ENCODE measurements around the gene CLDN6.

Gene CLDN6

DNA sequence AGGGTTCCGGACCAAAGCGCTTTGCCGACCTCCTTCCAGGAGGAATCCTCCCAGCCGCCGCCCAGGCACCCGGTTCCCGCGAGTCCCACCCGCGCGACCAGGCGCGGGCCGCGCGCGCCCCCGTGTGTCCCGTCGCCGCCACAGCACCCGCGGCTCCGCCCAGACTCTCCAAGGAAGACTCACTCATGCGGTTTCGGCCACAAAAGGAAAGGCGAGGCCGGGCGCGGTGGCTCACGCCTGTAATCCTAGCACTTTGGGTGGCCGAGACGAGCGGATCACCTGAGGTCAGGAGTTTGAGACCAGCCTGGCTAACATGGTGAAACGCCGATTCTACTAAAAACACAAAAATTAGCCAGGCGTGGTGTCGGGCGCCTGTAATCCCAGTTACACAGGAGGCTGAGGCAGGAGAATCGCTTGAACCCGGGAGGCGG is 34.3 kb downstream of the CLDN6 start:
- DNase-seq = peak; percentile 71

DNA sequence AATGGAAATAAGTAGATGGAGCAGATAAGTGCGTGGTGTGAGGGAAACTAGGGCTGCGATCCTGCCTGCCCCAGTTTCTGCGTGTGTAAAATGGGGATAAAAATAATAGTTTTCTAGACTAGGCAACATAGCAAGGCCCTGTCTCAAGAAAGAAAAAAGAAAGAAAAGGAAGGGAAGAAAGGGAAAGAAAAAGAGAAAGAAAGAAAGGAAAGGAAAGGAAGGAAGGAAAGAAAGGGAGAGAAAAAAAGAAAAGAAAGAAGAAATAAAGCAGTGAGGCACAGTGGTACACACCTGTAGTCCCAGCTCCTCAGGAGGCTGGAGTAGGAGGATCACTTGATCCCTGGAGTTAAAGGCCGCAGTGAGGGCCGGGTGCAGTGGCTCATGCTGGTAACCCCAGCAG is 35.6 kb downstream of the CLDN6 start:
- no peak for DNase-seq

DNA sequence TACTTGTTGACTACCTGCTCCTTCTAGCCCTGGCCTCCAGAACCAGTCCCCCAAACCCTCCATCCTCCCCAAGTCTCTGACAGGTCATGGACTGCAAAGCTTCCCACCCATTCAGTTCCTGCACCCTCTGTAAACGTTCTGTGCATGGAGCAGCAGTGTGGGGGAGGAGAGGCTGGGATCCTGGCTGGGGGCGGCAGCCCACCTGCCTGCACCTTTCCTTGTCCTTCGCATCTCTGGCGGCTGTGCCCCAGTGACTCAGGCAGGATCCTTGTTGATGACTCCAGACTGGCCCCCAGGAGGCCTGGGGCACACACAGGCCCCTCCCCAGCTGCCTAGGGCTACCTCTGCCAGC is 36.1 kb downstream of the CLDN6 start:
- no peak for DNase-seq

DNA sequence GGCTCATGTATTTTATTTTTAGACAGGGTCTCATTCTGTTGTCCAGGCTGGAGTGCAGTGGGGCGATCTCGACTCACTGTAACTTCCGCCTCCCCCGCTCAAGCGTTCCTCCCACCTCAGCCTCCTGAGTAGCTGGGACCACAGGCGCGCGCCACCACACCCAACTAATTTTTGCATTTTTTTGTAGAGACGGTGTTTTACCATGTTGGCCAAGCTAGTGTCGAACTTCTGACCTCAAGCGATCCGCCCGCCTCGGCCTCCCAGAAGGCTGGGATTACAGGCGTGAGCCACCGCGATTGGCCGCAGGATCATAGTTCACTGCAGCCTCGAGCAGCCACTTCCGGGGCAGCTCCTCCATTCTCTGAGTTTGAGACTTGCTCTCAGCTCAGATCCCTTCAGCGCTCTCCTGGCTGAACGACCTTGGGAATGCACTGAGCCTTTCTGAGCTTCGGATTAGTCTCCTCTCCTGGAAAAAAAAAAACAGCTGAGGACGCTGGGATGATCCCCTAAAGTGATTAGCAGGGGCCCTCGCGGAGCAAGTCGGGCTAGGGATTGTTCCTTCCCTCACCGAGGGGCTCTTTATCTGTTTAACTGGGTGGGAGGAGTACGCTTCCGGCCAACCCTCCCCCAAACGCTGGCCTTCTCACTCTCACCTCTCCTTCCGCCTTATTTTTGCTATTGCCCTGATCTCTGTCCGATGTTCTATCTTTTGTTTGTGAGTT is 36.6 kb downstream of the CLDN6 start:
- no peak for DNase-seq

DNA sequence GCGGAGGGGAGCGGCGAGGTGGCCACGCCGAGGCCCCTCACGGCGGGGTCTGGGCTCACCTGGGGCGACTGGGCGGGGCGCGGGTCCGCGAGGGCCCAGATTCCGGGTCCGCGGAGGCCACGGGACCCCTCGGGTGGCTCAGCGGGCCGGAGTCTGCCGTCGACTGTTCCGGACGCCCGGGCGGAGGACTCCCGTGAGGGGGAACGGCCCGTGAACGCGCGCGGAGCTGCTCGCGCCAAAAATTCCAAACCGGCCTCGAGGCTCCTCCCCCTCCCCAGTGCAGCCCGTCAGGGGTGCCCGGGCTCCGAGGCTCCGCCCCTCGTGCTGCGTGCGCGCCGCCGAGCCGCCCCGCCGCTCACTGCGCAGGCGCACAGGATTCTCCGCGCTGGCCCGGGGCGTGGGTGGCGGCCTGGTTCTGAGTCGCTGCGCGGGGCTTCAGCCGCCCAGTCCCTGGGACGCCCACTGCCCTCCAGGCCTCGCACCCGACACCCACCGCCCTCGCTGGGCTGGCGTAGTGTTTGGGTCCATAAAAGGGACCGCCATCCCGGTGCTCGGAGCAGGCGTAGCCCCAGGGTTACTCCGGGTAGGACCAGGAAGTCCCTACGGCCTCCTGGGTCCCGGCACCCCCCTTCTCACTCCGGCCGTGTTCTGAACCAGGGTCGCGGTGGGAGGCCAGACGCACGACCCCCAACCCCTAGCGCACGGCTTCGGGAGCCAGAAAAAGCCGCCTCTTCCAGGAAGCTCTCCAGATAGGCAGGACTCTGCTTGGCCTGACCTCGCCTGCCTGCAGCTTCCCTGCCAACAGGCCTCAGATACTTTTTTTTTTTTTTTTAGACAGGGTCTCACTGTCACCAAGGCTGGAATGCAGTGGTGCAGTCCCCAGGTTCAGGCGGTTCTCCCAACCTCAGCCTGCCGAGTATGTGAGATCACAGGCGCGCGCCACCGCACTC is 37.5 kb downstream of the CLDN6 start, which contains the start of gene PKMYT1:
TSS of gene PKMYT1 (minus strand) at position 220 of the 950 bp plus-strand sequence. CDS start 789 bp downstream, outside the sequence.
- DNase-seq = peak; percentile 95

DNA sequence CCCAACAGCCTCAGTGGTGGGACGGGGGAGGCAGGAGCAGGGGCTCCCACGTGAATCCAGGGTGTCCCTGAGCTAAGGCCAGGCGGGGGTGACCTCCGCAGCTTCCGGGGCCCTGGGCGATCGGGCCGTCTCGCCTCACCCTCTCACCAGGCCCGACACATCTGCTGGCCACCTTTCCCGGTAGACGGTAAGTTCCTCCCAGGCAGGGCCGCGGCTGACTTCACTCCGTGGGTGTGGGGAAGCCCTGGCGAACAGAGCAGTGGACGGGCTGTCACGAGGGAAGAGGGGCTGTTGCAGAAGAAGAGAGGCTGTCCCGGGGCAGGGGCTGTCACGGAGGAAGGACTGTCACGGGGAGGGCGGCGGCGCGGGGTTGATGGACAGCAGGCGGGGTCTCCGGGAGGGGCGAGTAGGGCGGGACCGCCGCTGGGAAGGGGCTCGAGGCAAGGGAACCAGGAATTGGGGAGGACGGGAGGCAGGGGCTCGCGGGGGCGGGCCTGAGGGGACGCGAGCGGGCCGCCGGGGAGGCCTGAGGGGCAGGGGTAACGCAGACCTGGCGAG is 38.2 kb downstream of the CLDN6 start:
- no peak for DNase-seq

DNA sequence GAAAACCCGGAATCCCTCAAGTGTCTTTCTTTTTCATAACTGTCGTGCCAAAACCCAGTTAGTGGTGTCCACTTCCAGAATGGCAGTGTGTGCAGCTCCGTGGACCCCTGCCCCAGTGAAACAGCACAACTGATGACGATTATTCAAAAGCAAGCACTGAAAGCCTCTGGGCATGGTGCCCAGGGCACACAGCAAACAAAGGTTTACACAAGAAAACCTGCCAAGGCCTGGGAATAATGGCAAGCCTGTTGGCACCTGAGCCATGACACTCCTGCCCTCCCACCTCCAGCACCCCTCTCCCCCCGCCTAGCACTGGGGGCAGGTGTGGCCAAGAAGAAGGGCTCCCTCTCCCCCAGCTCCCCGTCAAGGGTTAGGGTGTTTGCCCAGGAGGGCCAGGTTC is 40.5 kb downstream of the CLDN6 start:
- no peak for DNase-seq

DNA sequence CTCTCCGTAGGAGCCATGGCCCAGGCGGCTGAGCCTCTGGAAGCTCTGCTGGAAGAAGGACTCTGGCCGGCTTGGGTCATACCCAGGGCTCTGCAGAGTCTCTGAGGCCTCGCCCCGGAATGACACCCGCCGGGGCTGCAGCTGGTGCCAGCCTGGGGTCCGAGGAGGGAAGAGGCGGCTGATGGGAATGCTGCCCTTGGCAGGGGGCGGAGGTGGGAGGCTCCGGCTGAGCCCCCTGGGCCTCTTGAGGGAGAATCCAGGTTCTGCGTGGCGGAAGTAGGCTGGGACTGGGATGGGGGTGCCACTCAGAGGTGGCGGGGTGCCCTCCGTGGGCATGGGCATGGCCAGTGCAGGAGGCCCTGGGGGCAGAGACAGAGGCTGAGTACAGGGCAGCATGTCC is 41.3 kb downstream of the CLDN6 start:
- no peak for DNase-seq

DNA sequence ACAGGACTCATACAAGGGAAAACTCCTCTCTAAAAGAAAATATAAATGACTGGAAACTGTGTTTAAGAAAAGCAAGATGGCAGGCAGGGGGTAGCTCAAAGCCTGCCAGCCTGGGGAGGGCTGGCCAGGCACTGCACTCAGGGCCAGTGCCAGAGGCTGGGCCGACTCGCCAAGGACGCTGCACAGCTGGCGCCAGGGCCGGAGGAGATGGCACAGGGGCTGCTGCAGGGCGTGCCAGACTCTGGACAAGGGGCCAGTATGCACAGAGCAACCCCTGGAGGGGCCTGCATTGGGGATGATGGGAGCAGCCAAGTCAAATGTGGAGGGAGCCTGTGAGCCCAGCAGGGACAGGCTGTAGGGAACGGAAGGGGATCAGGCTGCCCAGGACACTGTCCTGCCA is 41.8 kb downstream of the CLDN6 start:
- DNase-seq = no peak

DNA sequence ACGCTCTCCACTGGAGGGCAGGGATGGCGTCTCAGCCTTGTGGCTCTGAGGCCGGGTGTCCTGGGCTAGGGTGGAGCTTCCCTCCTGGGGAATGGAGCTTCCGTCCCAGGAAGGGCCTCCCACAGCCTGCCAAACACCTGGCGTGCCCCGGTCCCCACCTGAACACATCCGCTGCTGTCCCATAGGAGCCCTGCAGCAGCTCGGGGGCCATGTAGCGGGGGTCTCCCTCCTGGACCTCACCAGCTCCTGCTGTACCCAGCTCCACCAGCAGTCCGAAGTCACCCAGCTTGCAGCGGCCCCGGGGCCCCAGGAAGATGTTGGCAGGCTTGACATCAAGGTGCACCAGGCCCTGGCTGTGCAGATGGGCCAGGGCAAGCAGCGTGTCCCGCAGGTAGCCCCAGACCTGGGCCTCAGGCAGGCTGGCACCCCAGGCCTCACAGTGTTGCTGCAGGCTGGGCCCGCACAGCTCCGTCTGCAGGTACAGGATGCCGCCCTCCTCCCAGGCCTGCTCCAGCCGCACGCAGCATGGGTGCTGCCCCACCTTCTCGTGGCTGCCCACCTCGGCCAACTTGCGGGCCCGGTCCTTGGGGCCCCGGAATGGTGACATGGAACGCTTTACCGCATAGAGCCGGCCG is 42.7 kb downstream of the CLDN6 start:
- no peak for DNase-seq

DNA sequence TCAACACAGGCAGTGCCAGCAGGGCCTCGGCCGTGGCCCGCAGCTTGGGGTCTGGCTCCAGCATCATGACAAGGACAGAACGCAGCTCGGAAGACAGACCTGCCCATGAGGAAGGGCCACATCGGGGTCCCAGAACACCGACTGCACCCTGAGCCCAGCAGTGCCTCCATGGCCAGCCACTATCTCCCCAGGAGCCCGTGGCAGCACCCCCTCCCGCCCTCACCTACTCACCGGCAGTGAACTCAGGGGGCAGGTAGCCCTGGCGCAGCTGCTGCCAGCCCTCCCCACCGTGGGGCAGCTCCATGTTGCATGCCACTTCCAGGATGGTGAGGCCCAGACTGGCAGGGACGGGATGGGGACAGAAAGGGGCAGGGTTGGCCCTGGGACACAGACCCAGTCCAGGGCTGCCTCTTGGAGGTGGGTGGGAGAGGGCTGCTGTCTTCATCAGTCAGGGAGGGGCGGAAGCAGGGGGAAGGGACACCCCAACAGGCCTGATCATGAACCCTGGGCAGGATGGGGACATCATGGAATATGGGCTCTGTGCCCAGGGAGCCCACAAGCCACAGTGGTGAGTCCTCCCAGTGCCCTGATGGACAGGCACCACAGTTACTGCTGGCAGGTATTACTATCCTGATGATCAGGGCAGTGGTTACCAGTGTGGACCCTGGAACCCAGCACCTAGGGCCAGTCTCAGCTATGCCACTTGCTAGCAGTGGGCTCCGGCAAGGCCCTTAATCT is 43.5 kb downstream of the CLDN6 start:
- DNase-seq = no peak

DNA sequence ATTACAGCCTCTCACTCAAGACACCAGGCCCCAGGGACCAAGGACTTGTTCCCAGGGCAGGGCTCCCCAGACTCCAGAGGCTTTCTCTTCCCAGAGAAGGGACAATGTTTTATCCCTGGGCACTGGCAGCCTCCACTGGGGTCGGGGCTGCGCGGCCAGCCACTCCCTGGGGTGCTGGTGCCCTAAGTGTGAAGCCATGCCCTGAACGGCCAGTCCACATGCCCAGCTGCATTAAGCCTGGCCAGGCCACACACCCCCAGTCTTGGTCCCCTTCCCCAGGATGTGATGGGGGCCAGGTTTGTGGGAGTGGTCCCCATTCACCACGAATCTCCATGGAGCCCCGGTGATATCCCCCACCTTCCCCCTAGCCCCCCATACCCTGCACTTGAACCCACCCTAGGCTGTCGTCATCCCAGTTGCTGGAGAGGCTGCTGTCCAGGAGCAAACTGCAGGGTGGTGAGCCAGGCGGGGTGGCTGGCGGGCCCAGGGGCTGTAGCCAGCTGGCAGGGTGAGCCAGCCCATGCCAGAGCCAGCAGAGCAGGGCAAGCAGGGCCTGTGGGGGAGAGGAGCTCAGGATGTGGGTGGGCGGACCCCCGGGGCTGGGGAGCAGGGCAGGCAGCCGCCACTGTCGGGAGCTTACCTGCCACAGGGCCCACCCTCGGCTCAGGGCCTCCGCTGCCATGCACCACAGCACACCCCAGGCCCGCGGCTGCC is 44.2 kb downstream of the CLDN6 start:
- DNase-seq = no peak

DNA sequence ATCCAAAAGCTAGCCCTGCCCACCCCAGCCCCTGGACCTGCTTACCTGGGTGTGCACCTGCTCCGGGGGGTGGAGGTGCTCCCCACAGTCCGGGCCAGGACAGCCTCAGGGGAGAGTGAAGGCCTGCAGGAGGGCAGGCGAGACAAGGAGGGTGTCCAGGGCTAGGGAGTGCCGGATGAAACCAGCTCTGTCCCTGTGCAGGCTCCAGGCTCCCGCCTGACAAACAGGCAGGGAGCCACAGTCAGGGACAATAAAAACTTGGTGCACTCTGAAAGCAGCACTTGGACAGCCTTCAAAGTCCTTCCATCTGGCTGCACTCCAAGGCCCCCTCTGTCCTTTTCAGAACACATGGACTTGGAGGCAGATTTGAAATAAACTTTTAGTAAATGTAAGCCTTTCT is 44.9 kb downstream of the CLDN6 start:
- no peak for DNase-seq

DNA sequence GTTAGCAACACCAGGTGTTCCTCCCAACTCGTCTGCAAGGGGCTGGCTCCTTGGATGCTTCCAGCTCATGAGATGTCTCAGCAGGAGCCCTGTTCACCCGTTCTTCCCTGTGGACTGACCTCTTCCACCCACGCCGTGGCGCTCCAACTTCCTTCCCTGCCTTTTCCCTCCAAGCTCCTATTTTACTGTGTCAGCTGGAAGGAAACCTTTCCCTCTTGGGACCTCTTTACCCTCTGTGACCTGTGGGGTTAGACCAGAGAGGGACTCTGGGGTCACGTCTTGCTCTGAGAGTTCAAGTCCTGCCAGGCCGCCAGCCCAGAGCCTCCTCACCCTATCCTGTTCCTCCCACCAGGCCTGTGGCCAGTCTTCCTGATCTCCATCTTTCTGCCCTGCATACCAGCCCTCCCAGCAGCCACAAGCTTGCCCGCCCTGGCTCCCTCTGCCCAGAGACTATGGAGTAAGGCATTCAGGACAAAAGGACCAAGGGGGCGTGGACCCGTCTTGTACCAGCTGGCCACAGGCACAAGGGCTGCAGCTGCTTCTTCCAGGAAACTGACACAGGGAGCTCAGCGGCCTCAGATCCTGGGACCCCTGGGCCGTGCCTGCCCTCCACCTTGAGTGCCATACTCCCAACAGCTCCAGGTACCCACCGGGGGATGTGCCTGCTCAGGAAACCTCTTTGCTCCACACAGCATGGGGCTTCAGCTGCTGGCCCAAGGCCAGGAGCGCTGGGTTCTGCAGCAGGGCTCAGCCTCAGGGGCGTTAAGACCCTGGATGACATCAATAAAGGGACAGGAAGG is 45.8 kb downstream of the CLDN6 start:
- DNase-seq = no peak

DNA sequence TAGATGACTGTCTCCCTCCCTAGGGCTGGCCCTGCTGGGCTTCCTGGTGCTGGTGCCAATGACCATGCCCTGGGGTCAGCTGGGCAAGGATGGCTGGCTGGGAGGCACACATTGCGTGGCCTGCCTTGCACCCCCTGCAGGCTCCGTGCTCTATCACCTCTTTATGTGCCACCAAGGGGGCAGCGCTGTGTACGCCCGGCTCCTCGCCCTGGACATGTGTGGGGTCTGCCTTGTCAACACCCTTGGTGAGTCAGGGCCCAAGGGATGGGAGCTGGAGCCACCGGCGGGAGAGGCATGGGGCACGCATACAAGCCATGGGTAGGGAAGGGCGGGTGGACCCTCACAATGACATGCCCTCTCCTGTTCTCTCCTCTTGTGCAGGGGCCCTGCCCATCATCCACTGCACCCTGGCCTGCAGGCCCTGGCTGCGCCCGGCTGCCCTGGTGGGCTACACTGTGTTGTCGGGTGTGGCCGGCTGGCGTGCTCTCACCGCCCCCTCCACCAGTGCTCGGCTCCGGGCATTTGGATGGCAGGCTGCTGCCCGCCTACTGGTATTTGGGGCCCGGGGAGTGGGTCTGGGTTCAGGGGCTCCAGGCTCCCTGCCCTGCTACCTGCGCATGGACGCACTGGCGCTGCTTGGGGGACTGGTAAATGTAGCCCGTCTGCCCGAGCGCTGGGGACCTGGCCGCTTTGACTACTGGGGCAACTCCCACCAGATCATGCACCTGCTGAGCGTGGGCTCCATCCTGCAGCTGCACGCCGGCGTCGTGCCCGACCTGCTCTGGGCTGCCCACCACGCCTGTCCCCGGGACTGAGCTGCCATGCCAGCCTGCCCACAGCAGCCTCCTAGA is 46.6 kb downstream of the CLDN6 start:
- no peak for DNase-seq

DNA sequence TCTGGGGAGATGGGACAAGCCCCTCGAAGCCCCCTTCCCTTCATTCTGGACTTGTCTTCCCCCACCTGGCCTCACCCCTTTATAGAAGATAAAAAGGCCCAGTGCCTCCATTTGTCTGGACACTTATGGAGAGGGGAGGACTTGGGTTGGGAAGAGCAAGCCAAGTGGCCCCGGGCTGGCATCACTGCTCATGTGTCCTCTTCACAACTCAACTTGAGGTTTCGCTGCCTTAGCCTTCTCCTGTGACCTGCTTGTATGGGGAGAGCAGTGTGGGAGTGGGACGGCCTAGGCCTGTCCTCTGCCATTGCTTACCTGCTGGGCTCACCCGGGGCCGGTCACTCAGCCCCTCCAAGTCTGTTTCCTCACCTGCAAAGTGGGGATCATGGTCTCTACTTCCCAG is 47.4 kb downstream of the CLDN6 start:
- no peak for DNase-seq

DNA sequence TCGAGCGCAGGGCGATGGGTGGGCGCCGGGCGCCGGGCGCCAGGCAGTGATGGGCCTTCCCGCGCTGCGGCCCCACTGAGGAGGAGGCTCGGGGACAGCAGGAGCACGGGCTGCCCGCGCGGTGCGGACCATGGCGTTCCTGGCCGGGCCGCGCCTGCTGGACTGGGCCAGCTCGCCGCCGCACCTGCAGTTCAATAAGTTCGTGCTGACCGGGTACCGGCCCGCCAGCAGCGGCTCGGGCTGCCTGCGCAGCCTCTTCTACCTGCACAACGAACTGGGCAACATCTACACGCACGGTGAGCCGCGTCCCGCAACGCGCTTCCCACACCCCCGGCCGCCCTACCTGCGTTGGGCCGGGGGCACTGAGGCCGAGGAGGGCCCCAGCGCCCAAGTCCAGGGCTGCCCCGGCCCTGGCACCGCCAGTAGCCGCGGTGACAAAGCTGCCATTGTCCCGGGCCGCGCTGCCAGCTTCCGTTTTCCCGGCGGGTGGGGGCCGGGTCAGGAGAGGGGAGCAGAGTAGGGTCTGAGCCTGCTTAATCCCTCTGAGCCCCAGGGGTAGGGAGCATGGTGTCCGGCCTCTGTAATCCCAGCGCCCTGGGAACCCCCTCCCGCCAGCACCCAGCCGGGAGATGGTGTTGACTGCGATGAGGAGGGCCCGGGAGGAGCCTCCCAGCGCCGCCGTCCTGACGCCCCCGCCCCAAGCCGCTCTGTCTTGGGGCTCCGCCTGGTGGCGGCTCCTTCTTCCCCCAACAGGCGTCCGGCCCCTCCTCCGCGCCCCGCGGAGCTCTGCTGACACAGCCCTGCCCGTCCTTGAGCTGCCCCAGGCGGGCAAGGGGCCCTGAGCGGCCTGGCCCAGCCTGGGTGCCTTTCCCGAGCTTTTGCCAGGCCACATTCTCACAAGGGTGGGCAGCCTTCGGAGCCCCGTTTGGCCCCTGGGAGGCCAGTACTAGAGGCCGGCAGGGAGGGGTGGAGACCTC is 48.1 kb downstream of the CLDN6 start:
- peak; percentile 65 for DNase-seq

DNA sequence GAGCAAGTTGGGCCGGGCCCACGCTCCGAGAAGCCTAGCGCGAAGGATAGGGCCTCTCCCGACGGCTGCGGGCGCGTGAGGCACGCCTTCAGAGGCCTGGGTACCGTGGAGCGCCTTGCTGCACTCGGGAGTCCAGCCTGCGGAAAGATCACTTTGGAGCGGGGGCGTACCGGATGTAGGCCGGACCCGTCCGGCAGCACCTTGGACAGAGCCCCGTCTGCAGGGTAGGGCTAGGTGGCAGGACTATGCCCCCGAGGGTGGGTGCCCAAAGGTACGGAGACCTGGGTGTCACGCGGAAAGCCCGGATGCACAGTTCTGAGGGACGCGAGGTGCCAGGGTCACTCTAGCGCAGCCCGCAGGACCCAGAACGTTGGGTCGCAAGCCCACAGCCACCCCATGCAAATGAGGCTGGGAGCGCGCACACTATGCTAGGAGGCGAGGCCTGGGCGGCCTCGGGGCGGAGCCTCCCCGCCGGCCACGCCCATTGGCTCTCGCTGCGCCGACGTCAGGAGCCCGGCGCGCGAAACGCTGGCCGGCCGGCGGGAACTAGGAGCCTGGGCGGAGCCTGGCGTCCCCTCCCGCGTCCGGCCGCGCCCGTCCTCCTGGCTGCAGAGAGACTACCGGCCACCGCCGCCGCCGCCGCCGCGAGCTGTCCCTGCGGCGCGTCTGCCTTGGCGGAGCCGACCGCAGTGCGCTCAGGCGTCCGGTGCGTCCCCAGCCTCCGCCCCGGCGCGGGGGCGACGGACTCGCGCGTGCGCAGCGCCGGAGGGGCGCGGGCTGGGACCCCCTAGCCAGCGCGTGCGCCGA is 49.0 kb downstream of the CLDN6 start, which contains the start of gene PAQR4:
TSS of gene PAQR4 (plus strand) at position 611 of the 807 bp plus-strand sequence. CDS start 327 bp downstream, outside the sequence.
- DNase-seq = peak; percentile 73
